Esophagus squamous epithelium (tissue), 4 donors: Measurements from ENCODE around the gene NF2.

Experiments
- CTCF ChIP-seq, 6 experiments: fragments of 450-650 bp in 4 of 6; fragments of 200-600 bp in 2 of 6; sonication (generic) in 2 of 6; IDR thresholded peaks; one replicate each; pipeline ENCODE4 v1.5.1; 2016 to 2019; ENCODE audit warnings: antibody characterized with exemption in 6 of 6, mild to moderate bottlenecking in 4 of 6, moderate library complexity in 4 of 6
- POLR2A ChIP-seq, 4 donors: fragments of 450-650 bp; IDR thresholded peaks; one replicate each; pipeline ENCODE4 v1.6.1; 2017; ENCODE audit warnings: antibody characterized with exemption in 4 of 4, mild to moderate bottlenecking in 4 of 4, moderate library complexity in 3 of 4

GRCh38 chr22:29702000-29702930, 98.8 kb downstream of the NF2 start:
- no peak for TF ChIP-seq CTCF (IDR thresholded peaks at IDR 0.05)
- TF ChIP-seq POLR2A (IDR thresholded peaks at IDR 0.05): no peak
